HG03575 (cell line): ENCODE measurements around the gene STX8.

Experiments used
- ATAC-seq: cut with Tn5 transposase; IDR thresholded peaks from one replicate; pipeline ENCODE4 v1.9.1; 2021; ENCODE audit not compliant: unreplicated experiment, insufficient number of reproducible peaks, low FRiP score; ENCODE audit errors: extremely low read depth

The STX8 gene

DNA sequence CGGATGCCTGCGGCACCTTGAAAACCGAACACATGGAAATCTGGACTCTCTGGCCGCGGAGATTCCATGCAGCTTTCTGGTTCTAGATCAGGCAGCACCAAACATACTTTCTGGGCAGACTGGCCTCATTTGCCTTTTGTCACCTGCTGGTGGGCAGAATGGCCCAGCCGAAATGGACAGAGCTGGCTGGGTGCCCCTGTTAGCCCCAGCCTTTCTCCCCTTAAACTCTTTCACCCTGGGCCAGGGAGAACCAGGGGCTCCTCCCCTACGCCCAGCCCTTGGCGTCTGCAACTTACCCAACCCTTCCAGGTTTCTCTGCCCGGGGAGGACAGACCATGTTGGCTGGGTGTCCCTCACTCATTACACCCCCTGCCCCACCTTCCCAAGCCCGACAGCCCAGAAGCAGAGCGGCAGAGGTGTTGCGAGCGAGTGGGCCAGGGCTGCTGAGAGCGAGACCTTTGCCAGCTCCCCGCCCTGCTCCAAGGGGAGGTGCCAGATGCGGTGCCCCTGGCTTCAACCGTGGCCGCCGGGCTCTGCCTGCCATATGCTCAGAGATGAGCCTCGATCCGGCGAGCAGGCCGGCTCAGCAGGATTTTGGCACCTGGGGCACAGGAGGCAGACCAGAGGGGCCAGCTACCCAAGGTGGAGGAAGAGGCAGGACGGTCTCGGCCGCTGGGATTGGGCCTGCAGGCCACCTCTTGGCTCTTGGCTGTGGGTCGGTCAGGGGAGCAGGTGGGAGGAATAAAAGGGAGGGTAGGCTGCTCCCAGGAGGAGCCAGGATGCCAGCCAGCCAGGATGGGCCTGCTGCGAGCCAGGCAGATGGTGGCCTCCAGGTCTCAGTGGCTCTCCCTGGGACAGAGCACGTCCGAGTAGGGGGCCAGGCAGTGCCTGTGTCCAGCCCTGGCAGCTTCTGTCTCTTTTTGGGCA lies 363.0 kb downstream of the STX8 start:
- no peak for ATAC-seq

DNA sequence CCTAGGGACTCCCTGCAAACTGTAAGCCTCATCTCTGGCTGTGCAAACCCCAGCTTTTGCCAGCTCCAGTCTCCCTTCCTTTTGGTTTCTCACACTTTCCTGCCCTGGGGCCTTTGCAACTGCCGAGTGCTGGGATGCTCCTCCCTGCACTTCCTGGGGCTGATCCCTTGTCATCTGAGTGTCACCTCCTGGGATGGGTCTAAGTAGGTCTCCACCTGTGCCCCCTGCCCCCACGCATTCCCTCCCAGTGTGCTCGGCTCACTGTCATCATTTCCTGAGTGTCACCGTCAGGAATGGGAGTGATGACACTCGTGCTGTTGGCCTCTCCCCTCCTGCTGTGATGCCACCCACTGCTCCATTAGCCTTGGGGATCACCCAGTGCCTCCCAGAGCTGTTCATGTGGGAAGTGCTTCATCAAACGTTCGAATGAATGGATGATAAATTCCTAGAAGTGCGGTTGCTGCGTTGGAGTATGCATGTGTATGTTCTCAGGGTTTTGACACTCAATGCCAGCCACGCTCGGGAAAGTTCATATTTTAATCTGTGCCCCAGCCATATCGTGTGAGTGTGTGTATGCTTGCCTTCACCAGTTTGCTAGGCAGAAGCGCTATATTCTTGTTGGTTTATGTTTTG lies 364.4 kb downstream of the STX8 start:
- ATAC-seq: no peak

DNA sequence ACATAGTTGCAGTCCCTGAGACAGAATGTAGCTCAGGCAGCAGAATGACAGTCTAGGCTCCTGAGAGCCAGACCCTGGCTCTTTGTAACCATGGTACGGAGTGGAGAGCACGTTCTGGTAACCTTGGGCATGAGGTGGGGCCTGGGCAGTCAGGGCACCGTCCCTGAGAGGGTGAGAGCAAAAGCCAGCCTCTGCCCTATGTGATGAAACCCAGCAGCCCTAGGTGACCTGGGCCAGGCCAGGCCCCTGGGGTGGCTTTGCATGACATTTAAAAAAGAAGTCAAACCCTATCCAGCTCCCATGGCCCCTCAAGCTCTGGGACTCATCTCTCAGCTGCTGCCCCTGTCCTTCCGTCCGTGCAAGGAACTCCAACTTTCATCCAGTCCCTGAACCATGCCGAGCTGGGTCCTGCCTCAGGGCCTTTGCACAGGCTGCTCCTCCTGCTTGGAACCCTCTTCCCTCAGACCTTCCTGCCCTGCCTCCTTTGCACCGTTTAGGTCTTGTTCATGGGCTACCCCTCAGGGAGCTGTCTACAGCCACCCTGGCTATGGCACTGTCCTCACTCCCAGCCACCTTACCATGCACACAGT lies 365.7 kb downstream of the STX8 start:
- ATAC-seq: no peak

DNA sequence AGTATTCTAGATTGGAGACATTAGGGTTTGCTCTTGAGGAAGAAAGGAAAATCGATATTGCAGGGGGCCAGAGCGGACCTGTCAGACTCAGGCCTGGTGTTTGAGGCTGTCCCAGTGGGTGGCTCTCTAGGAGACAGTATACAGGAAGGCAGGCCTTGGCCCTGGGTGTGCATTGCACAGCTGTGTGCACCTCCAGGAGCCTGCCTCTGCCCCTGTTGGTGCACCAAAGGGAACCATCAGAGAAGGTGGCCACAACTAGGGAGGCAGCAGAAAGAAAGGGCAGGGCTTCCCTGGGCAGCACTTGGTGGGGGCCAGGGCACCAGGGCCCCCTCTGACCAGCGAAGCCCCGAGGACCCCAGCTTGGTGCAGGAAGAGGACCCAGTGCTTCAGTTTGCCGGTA lies 366.3 kb downstream of the STX8 start:
- ATAC-seq: no peak

DNA sequence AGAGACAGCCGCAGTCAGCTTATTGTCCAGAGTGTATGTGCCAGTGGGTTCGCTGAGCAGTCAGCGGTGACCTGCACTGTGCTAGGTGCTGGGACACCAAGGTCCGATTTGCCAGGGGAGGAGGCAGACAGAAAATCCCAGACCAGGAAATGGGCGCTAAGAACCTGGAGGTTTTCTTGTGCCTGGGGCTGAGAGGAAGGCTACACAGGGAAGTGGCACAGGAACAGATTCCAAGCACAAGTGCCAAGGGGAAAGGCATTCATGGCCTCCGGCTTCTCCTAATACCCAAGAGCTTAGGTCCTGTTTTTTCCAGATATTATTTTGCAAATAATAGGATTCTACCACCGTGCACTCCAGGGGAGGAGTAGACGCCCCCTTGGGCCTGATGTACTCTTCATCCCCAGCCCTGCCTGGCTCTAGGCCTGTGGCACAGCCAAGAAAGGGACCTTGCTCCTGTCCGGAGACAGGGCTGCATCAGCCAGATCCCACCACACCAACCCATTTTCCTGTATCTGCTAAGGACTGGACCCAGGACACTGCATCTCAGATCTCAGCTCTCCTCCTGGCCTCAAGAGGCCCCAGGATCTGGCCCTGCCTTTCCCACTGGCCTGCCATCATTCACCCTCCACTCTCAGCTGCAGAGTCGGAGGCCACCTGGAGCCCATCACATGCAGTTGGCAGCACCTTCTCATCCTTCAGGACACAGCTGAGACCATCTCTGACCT lies 367.1 kb downstream of the STX8 start:
- no peak for ATAC-seq

DNA sequence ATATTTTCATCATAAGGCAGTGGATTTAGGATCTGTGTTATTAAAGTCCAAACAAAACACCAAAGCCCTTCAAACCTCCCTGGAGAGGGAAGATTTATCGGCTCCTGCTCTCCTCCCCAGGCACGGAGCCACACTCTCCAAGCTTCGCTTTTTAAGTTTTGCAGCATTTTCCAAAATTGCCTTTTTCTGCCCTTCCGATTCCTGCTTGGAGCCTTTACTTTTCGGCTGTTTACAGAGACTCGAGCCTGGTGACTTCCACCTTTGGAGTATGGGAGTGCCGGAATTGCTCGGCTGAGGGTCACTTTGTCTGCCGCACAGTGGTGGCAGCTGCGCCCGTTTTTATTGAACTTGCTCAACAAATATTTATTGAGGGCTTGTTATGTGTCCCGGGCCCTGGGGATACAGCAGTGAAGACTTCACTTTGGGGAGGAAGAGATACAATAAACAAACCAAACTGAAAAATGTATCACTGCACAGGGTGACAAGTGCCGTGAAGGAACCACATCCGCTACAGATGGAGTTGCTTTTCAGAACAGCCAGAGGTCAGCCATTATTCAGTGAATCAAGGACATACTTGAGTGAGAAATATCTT lies 368.8 kb downstream of the STX8 start:
- ATAC-seq: no peak

DNA sequence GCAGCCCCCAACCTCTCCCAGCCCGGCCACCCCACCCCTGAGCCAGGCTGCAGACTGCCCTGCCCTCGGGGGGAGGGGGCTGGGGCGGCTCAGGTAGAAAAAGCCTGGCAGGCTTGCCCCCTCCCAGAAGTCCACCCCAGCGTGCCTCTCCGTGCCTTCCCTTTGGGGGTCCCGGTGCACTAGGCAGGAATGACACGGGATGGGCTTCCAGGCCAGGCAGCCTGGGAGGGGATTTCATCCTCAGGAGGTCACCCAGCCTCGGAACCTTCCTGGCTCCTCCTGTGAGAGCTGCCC lies 369.3 kb downstream of the STX8 start:
- no peak for ATAC-seq

DNA sequence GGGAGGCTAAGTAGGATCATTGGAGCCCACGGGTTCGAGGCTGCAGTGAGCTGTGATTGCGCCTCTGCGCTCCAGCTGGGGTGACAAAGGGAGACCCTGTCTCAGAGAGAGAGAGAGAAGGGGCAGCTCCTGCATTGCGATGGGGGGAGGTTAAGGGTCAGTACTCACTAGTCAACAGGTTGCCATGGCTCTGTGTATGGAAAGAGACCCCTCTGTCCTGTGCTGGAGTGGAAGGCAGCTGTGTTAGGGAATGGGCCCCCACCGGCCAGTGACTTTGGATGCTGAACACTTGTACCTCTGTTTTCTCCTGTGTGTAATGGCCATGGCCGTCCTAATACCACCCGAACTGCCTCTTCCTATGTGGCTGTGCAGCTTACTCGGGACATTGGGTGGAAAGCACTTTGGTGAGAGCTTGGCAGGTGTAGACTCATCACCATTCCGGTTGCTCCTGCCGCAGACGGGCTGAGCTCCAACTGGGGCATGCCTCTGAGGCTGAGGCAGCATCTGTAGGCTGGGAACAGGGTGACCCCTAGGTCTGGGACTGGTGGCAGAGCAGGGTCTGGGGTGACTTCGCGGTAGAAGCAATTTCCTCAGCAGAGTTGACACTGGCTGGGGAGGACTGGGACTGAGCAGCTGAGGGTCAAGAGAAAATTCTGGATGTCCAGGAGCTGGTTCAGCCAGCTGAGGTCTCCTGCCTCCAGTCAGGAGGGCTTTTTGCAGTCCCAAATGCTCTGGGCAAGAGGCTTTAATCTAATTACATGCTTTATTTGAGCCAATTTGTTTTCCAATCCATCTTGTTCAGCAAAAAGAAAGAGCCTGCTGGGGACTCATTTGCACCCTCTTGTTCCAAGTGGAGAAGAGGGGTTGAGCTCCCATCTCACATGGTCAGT lies 369.9 kb downstream of the STX8 start:
- no peak for ATAC-seq

DNA sequence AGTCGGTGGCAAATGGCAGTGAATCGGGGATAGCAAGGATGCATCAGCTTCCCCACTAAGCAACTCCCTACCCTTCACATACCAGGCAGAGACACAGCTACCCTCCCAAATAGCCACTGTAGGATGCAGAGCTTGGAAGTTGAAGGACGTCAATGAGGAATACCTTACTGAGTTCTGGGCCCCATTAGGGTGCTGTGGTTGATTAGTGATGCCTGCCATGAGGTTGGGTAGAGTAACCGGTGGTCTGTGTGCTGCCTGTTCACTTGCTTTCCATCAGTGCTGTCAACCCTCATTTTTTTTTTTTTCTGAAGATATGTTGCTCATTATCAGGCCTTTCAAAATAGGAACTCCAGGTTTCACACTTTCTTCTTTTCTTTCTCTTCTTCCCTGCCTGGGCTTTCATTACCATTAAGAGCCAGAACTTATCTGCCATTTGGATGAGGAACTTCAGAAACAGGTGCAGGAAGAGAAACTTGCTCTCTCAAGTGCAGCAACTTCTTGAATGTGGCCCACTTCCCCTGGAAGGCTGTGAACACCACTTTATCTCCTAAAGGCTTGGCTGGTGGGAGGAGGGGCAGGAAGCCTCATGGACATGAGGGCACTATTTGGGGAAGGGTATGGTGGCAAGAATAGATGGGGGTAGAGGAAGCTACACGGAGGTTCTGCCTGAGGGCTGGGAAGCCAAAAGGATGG lies 370.8 kb downstream of the STX8 start:
- no peak for ATAC-seq

DNA sequence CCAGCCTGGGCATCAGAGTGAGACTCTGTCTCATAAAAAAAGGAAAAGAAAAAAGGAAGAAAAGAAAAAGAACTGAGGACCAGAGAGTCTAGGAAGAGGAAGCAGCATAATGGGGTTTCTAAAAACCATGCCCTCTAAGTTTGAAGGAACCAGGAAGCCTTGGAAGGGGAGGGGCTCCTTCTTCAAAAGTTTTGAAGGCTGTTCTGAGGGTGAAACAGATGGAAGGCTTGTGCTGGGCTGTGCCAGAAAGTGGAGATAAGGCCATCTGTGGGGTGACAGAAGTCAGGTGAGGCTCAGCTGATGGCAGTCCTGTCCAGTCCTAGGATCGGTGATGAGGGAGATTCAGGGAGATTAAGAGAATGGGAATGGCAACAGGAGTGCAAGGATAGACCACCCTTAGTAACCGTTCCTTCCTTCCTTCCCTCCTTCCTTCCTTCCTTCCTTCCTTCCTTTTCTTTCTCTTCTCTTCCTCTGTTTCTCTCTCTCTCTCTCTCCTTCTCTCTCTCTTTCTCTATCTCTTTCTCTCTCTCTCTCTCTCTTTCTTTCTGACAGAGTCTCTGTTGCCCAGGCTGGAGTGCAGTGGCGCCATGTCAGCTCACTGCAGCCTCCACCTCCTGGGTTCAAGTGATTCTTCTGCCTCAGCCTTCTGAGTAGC lies 371.7 kb downstream of the STX8 start:
- ATAC-seq: no peak

DNA sequence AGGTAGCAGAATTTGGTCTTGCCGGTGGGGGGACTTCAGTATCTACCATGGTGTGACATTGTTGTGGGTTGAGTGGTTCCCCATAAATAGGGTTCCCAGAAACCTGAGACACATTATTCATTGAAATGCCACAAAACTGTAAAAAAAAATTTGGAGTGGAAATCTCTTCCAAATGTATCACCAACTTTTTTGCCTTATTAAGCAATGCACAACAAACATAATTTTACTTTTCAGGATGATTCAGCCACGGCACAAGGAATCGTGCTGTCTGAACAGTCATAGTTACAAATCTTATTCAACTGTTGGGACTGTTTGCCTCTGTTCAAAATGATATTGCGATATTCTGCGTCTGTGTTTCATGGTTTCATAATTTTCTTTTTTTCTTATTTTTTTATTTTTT lies 373.1 kb downstream of the STX8 start:
- ATAC-seq: no peak

DNA sequence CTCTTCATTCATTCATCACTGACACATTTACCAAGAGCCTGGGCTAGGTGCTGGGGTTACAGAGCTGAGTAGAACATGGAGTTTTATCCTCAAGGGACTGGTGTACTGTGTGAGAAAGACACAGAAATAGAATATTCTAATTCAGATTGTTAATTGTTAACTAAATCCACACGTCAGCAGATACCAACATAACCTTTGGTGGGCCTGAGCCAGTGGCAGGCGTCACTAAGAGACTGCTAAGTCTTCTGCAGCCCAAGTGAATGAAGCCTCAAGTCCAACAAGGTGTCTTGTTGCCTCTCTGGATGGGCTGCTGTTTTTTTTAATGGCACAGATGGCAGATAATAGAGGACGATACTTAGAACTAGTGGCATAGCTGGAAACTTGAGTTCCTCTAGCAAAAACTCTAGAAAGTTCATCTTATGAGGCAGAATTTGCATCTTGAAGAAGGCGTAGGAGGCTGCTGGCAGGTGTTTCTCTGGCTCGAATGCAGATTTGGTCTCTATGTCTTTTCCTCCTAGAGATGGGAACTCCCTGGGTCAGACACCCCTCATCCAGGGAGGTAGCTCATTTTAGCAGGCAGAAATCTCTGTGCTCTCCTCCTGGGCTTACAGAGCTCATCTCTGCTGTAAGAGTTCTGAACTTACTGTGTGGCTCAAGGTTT lies 374.8 kb downstream of the STX8 start:
- no peak for ATAC-seq
